Stimulated activated naive CD8-positive, alpha-beta T cell treated with anti-CD3 and anti-CD28 coated beads, Interleukin-15, Interleukin-2, amounts not matched to agents 100 ng/mL and 50 ng/mL, for 24 hours (primary cell): Measurements from ENCODE around the gene KAT2A.

Experiments
- H3K27ac Mint-ChIP-seq: one replicate; pipeline ENCODE4 v1.8.0; 2021; ENCODE audit warnings: mild to moderate bottlenecking, mixed read lengths
- H3K27me3 Mint-ChIP-seq: one replicate; pipeline ENCODE4 v1.8.0; 2021; ENCODE audit warnings: mixed read lengths
- H3K36me3 Mint-ChIP-seq: one replicate; pipeline ENCODE4 v1.8.0; 2021; ENCODE audit warnings: low read depth, mixed read lengths
- H3K4me1 Mint-ChIP-seq: one replicate; pipeline ENCODE4 v1.8.0; 2021; ENCODE audit warnings: low read depth, mixed read lengths
- H3K4me3 Mint-ChIP-seq: one replicate; pipeline ENCODE4 v1.8.0; 2021; ENCODE audit warnings: mild to moderate bottlenecking, mixed read lengths
- H3K9me3 Mint-ChIP-seq: one replicate; pipeline ENCODE4 v1.8.0; 2021; ENCODE audit warnings: mixed read lengths

KAT2A gene

DNA sequence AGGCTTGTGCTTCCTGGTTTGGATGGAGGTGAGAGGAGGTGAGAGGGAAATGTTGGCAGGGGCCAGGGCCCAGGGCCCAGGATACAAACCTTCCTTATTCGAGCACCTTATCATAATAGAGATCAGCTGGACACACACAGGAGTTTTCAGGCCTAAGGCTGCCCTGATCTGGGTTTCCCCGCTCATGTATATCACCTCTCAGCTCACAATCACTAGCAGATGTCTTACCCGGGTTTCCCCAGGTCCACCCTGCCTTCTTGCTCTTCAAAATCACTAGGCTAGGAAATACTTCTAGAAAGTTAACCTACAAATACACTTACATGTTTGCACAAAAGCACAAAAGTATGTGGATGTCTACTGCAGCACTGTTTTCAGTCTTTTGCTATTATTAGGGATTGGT is 5.7 kb upstream of the KAT2A start:
- H3K36me3 Mint-ChIP-seq = peaks cover 43% of the 10 kb centered on the region
- no peak overlapping the region for H3K4me3 Mint-ChIP-seq
- H3K27me3 Mint-ChIP-seq = no peaks in the 10 kb centered on the region
- H3K9me3 Mint-ChIP-seq = no peaks in the 10 kb centered on the region
- H3K4me1 Mint-ChIP-seq = peaks cover 21% of the 10 kb centered on the region
- peak overlapping the region; percentile 14 for H3K27ac Mint-ChIP-seq

DNA sequence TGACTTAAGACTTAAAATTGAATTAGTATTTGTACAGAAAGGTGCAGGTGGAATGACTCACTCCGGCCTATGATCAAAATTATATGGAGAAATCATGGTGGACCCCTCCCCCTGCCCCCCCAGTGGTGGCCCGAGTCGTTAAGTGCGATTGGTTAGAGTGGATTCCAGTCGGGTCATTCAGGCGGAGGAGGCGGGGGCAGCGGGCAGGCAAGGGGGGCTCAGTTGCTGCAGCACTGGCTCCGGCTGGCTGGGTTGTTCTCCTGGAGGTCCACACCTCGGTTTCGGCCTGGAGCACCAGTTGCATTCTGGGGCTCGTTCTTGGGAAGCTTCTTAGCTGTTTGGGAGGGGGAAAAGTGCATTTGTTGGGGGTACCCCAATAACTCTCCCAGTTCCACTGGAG is 4.4 kb upstream of the KAT2A start:
- no peak overlapping the region for H3K4me3 Mint-ChIP-seq
- H3K27ac Mint-ChIP-seq = no peak overlapping the region
- no peaks in the 10 kb centered on the region for H3K9me3 Mint-ChIP-seq
- H3K4me1 Mint-ChIP-seq = peaks cover 15% of the 10 kb centered on the region
- H3K27me3 Mint-ChIP-seq = no peaks in the 10 kb centered on the region
- H3K36me3 Mint-ChIP-seq = peaks cover 36% of the 10 kb centered on the region

DNA sequence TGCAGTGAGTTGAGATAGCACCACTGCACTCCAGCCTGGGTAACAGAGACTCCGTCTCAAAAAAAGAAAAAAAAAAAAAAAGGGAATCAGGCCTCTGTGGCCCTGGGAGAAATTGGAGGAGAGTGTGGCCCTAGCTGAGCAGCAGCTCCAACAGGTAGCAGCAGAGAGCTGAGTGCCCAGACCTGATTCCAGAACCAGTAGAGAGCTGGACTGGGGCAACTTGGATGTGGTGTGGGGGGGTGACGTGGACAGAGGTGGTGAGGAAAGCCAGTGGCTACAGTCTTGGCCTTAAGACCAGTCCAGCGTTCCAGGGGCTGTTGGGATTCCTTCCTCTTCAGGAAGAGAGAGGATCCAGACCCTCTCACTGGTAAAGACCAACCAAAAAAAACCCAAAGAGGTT is 3.1 kb upstream of the KAT2A start:
- Mint-ChIP-seq H3K9me3 (no peaks in the 10 kb centered on the region), H3K4me3 (no peak overlapping the region), H3K36me3 (peaks cover 26% of the 10 kb centered on the region), H3K27ac (no peak overlapping the region), H3K4me1 (peaks cover 25% of the 10 kb centered on the region), H3K27me3 (no peaks in the 10 kb centered on the region)

DNA sequence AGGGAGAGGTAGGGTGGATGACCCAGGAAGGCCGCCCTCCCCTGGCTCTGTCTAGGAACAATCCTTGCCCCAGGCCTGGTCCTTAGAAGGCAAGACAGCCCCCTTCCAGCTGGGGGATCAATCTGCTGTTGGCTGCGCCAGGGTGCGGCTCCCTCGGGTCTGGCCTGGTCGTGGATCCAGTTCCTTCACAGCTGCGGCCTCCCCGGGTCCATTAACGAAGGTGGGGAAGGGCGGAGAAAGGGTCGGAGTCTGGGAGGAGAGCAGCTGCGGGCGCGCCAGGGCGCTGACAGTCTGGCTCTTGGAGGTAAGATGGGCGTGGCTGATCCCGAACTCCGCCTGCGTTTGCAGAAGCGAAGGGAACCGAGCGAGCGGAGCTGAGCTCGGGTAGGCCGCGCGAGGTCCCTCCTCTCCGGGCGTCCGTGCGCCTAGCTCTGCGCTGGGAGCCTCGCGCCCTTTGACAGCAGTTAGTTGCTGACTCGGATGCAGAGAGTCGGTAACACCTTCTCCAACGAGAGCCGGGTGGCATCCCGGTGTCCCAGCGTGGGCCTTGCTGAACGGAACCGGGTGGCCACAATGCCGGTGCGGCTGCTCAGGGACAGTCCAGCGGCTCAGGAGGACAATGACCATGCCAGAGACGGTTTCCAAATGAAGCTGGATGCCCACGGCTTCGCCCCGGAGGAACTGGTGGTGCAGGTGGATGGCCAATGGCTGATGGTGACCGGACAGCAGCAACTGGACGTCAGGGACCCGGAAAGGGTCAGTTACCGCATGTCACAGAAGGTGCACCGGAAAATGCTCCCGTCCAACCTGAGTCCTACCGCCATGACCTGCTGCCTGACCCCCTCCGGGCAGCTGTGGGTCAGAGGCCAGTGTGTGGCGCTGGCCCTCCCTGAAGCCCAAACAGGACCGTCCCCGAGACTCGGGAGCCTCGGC is 1.5 kb upstream of the KAT2A start, which contains the start of gene HSPB9:
HSPB9 (plus strand) TSS at position 434 of the 933 bp plus-strand sequence; CDS start at position 481, 47 bp downstream.
- H3K36me3 Mint-ChIP-seq = peaks cover 27% of the 10 kb centered on the region
- peaks cover 25% of the 10 kb centered on the region for H3K4me1 Mint-ChIP-seq
- H3K9me3 Mint-ChIP-seq = no peaks in the 10 kb centered on the region
- no peaks in the 10 kb centered on the region for H3K27me3 Mint-ChIP-seq
- H3K27ac Mint-ChIP-seq = peak within 1 kb of the TSS; percentile 78
- H3K4me3 Mint-ChIP-seq = peak within 1 kb of the TSS; percentile 77

DNA sequence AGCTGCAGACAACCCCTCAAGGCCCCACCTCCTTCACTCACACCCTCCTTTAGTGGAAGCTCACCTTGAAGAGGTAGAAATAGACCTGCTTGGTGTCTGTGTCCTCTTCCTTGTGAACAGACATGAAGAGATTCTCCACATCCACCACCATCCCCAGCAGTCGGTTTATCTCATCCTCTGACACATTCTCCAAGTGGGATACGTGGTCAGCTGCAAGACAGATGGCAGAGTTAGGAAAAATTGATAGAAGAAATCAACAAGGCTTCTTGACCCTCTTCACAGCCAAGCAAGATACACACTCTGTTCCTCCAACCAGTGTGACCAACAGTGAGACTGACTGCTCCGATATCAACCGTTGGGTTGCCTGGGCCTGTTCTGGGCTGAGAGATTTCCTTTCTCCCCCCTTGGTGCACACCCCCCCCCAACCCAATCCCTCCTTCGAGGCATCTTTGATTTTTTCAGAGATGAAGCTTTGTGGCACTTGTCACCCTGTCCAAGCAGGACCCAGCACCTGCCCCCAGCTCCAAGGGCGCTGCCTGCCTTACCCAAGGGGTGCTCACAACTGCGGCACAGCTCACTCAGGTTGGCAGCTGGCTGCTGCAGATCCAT is 902 bp downstream of the KAT2A start:
- Mint-ChIP-seq H3K4me1 (peaks cover 41% of the 10 kb centered on the region), H3K9me3 (no peaks in the 10 kb centered on the region), H3K4me3 (peak overlapping the region; percentile 77), H3K27ac (peak overlapping the region; percentile 51), H3K27me3 (no peaks in the 10 kb centered on the region), H3K36me3 (peaks cover 31% of the 10 kb centered on the region)

DNA sequence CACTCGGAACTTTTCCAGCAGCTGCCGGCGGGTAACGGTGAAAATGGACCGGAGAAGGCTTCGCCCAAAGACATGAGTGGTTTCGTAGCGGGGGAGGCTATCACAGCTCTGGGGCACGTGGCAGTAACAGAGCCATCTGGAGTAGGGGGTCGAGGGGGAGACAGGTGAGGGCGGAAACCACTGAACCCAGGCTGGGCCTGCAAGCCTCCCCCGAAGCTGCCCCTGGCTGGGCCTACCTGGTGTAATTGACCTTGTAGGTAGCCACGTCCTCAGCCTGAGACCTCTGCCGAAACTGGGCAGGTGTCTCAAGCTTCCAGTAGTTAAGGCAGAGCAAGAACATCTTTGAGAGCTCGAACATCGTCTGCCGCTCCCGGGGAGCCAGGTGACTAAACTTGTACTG is 1.9 kb downstream of the KAT2A start:
- Mint-ChIP-seq H3K27me3 (no peaks in the 10 kb centered on the region), H3K4me1 (peaks cover 41% of the 10 kb centered on the region), H3K9me3 (no peaks in the 10 kb centered on the region), H3K36me3 (peaks cover 37% of the 10 kb centered on the region), H3K27ac (no peak overlapping the region), H3K4me3 (peak overlapping the region; percentile 5)

DNA sequence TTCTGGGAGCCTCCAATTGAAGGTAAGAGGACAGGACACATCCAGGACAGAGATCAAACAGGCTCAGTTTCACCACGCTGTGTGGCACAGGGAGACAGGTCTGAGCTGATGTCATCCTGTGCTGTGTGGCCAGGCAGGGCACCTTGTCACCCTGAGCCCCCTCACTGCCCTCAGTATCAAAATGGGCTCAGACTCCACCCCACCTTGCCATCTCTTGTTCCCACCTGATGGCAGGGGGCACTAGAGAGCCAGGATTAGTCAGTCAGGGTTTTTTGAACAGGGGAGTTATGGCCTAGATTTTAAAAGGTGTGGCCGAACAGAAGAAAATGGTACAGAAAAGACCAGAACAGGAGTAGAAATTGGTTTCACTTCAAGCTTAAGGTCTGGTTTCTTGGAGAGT is 2.6 kb downstream of the KAT2A start:
- no peak overlapping the region for H3K4me3 Mint-ChIP-seq

DNA sequence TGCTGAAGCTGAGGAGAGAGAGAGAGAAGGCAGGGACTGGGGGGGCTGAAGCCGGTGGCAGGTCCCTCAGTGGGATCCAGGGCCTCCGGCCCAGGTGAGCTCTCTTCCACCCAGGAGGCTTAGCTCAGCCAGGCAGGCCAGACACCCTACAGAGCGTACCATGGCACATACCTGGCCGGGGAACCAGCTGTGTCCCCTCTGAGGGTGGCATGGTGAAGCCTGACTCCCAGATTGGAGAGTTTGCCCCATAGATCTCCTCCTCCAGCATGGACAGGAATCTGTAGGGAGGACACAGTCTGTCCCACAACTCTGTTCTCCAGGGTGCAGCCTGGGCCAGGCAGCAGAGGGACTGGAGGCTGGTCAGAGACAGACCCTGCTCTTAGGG is 3.0 kb downstream of the KAT2A start:
- peaks cover 41% of the 10 kb centered on the region for H3K4me1 Mint-ChIP-seq
- H3K27me3 Mint-ChIP-seq = no peaks in the 10 kb centered on the region
- H3K36me3 Mint-ChIP-seq = peaks cover 40% of the 10 kb centered on the region
- H3K9me3 Mint-ChIP-seq = no peaks in the 10 kb centered on the region
- no peak overlapping the region for H3K4me3 Mint-ChIP-seq
- no peak overlapping the region for H3K27ac Mint-ChIP-seq

More for the DNA sequence above, 2.6 kb downstream of the KAT2A start:
- H3K9me3 Mint-ChIP-seq = no peaks in the 10 kb centered on the region
- H3K27ac Mint-ChIP-seq = no peak overlapping the region
- peaks cover 39% of the 10 kb centered on the region for H3K36me3 Mint-ChIP-seq
- H3K27me3 Mint-ChIP-seq = no peaks in the 10 kb centered on the region
- H3K4me1 Mint-ChIP-seq = peaks cover 41% of the 10 kb centered on the region

DNA sequence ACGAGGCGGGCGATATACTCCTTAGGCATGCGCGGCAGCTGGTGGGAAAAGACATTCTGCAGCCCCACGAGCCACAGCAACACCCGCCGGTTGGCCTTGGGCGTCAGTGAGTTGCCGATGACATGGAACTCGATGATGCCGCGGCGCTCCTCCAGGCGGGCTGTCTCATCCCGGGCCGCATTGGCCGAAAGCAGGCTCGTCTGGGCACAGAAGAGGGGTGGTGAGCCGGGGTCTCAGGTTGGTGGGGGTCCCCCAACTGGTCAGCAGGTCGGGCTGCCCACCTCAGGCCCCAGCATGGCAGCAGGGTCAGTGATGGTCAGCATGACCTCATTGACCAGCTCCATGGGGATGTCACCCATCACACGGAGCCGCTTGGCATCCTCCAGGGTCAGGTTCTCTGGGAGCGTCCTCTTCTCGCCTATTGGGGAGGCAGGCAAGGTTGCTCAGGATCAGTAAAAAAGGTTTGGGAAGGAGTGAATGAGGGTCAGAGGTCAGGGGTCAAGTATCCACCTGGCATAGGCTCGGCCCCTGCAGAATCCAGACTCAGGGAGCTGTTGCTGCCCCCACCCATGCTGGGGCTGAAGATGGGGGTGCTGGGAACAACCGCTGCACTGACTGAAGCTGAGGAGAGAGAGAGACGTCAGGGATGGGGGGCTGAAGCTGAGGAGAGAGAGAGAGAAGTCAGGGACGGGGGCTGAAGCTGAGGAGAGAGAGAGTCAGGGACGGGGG is 3.6 kb downstream of the KAT2A start:
- Mint-ChIP-seq H3K4me1 (peaks cover 45% of the 10 kb centered on the region), H3K9me3 (no peaks in the 10 kb centered on the region), H3K27ac (no peak overlapping the region), H3K36me3 (peaks cover 40% of the 10 kb centered on the region), H3K27me3 (no peaks in the 10 kb centered on the region), H3K4me3 (no peak overlapping the region)

DNA sequence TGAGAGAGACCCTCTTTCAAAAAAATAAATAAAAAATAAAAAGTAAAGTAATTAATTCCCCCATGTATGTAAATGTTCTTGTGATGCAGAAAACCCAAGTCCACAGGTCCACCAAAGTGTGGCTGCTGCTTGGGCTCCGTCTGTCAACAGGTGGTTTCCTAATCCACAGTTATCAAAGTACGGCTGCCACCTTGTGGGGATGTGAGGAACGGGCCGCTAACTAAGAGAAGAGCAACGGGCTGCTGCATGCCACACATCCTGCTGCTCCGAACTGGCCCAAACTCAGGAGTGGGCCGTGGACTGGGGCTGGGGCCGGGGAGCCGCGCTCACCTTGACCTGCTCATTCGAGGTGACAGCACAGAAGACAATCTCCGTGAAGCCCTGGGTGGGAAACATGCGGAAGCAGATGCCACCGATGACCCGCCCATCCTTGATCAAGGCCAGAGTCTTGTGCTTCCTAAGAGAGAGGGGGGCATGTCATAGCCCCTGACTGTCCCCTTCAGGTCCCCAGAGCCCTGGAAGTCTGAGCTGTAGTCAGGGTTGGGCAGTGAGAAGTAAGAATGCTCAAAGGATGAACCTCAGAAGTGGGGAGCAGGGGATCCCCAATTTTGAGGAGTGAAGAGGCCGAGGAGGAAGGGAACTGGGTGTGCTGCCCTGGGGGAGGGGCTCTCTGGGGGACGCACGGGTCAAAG is 4.3 kb downstream of the KAT2A start:
- Mint-ChIP-seq H3K4me3 (no peak overlapping the region), H3K36me3 (peaks cover 40% of the 10 kb centered on the region), H3K27me3 (no peaks in the 10 kb centered on the region), H3K9me3 (no peaks in the 10 kb centered on the region), H3K27ac (no peak overlapping the region), H3K4me1 (peaks cover 50% of the 10 kb centered on the region)

DNA sequence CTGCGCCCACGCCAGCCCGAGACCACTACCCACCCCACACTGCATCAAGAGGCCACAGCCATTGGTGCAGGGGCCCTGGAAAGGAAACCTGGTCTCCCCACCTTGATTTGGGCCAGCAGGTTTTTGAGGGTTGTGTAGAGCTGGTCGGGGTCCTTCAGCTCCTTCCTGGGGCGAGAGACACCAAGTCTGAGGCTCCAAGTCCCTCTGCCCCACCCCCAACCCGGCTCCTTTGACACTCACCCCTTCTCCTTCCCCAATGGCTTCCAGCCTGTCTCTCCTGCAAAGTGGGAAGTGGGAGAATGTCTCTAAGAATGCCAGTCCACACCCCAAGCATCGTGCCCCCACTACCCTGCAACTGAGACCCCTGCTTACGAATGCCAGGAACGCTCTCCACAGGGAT is 7.0 kb downstream of the KAT2A start:
- H3K4me3 Mint-ChIP-seq = no peak overlapping the region
- peak overlapping the region; percentile 19 for H3K27ac Mint-ChIP-seq
- H3K9me3 Mint-ChIP-seq = no peaks in the 10 kb centered on the region
- no peaks in the 10 kb centered on the region for H3K27me3 Mint-ChIP-seq
- H3K36me3 Mint-ChIP-seq = peaks cover 40% of the 10 kb centered on the region
- H3K4me1 Mint-ChIP-seq = peaks cover 52% of the 10 kb centered on the region

DNA sequence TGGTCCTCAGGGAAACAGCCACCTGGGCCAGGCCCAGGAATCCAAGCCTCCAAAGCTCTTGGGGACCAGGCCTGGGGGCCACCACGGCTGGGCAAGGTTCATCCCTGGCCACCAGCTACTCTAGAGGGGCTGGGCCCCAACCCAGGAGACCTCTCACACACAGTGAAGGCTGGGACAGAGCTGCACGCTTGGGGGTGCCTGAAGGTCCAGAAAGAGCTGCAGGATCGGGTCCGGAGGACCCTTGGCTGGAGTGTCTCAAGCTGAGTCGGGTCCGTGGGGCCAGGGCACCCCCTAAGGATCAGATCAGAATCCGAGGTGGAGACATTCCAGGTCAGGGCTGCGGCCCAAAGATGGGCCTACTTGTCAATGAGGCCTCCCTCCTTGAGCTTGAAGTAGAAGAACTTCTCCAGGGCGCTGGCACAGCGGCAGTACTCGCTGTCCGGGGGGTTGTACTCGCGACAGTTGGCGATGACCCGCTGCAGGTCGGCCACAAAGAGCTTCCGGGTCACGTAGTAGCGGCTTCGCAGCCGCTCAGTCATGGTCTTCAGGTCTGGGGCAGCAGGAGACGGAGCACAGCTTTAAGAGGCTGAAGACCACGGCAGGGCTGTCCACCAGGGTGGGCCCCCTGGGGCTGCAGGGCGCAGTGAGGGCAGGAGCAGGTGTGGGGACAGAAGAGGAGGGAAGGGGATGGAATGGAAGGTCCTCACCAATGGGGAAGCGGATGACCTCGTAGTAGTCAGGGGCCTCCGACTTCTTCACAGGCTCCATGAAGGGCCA is 7.7 kb downstream of the KAT2A start:
- peaks cover 34% of the 10 kb centered on the region for H3K36me3 Mint-ChIP-seq
- no peaks in the 10 kb centered on the region for H3K27me3 Mint-ChIP-seq
- peak overlapping the region; percentile 97 for H3K27ac Mint-ChIP-seq
- no peaks in the 10 kb centered on the region for H3K9me3 Mint-ChIP-seq
- peaks cover 46% of the 10 kb centered on the region for H3K4me1 Mint-ChIP-seq
- no peak overlapping the region for H3K4me3 Mint-ChIP-seq

DNA sequence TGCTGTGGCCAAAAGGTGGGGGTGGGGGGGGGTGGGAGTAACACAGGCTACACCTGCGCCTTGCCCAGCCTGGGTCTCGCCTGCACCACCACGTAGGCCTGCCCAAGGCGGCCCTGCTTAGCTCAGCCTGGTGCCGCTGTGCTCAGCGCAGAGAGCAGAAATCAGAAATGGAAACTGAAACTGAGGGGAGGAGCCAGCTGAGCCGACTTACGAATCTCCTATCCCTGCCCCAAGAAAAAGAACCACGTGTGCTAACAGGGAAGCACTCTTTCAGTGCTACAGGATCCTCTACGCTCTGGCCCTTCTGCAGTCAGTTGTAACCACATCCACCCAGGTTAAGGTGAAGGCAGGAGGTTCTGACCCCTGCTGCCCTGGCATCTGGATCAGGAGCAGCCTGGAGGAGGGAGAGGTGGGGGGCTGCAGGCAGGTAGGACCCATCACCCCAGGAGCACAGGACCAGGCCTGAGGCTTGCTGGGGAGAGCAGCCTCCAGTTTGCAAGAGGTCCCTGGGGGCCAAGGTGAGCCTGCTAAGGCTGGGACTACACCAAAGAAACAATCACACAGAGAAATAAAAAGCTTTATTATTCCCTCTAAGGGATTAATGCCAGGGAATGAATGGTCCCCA is 8.5 kb downstream of the KAT2A start, which contains the start of gene DHX58:
DHX58 (minus strand) TSS at position 163 of the 625 bp plus-strand sequence. CDS start 822 bp downstream, outside the sequence.
- Mint-ChIP-seq H3K36me3 (peaks cover 30% of the 10 kb centered on the region), H3K27ac (peak within 1 kb of the TSS; percentile 97), H3K27me3 (no peaks in the 10 kb centered on the region), H3K4me3 (peak within 1 kb of the TSS; percentile 86), H3K4me1 (peaks cover 49% of the 10 kb centered on the region), H3K9me3 (no peaks in the 10 kb centered on the region)
